Peyer's patch (tissue), 4 donors: ENCODE measurements around the gene IGSF9B. TPM values are rescaled to one million over a fixed set of nuclear protein-coding genes. Genes with fewer than 3 reads are reported as not detected.
A peak's percentile ranks its signal among the peaks of the same experiment; 100 is the strongest.

ENCODE experiments used
- DNase-seq, 3 donors: peaks; one replicate each; pipeline ENCODE4 v3.0.0-alpha.2; 2017 to 2019
- H3K27ac ChIP-seq, 4 donors: fragments of 200-600 bp; sonication (generic); one replicate each; pipeline ENCODE4 v1.5.1; 2016 to 2019
- H3K27me3 ChIP-seq, 2 donors: fragments of 200-600 bp; sonication (generic); one replicate each; pipeline ENCODE4 v1.5.1; 2019
- H3K36me3 ChIP-seq, 3 donors: fragments of 200-600 bp; sonication (generic); one replicate each; pipeline ENCODE4 v1.5.1; 2016 to 2019
- H3K4me1 ChIP-seq, 4 donors: fragments of 200-600 bp; sonication (generic); one replicate each; pipeline ENCODE4 v1.5.1; 2016 to 2019
- H3K4me3 ChIP-seq, 4 donors: fragments of 200-600 bp; sonication (generic); 1 replicate in 3 of 4; 2 replicates in 1 of 4; pipeline ENCODE4 v1.5.1; 2016 to 2019; ENCODE audit warnings: mild to moderate bottlenecking in 1 of 4
- H3K9me3 ChIP-seq, 4 donors: fragments of 200-600 bp; sonication (generic); one replicate each; pipeline ENCODE4 v1.5.1; 2016 to 2019; ENCODE audit warnings: mild to moderate bottlenecking in 1 of 4
- POLR2A ChIP-seq, 2 donors: fragments of 450-650 bp; IDR thresholded peaks; one replicate each; pipeline ENCODE4 v1.5.1; 2017; ENCODE audit warnings: antibody characterized with exemption in 2 of 2, mild to moderate bottlenecking in 2 of 2, moderate library complexity in 2 of 2
- total RNA-seq, 4 donors: library from RNA; depleted of rRNA; stranded (reverse); fragments of >200 nt; gene quantifications; one replicate each; pipeline ENCODE4 v1.1.0, GENCODE V29; 2016
- TF ChIP-seq, protein P1 (sequence below), 6 experiments: fragments of 450-650 bp in 4 of 6; fragments of 200-600 bp in 2 of 6; sonication (generic) in 1 of 6; IDR thresholded peaks; one replicate each; pipeline ENCODE4 v1.5.1; 2017 to 2019; ENCODE audit warnings: antibody characterized with exemption in 6 of 6, mild to moderate bottlenecking in 3 of 6, moderate library complexity in 1 of 6

Gene IGSF9B
- total RNA-seq, 4 donors from 2014 or later = 1.1 to 22.3 (median 5.0) TPM

DNA sequence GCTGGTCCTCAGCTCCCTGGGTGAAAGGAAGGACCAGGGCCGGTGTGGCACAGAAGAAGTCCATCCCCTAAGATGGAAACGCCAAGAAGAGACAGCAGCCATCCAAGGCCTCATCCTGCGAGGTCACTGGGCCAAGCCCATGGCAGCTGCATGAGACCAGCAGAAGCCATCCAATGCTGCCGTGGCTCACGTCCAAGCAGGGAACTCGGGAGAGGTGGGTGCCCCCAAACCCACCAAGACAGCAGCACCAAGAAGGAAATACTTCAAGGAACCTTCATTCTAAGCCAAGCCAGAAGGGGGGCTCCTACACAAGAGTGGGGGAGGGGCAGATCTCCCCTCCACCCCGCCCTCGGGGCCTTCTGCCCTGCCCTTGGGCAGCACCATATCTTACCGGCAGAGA is 49.6 kb downstream of the IGSF9B start:
- no peaks in the 10 kb centered on the region for H3K9me3 ChIP-seq
- H3K4me1 ChIP-seq = no peaks in the 10 kb centered on the region
- H3K36me3 ChIP-seq = no peaks in the 10 kb centered on the region
- H3K4me3 ChIP-seq = no peak overlapping the region
- no peak overlapping the region for H3K27ac ChIP-seq
- H3K27me3 ChIP-seq = no peaks in the 10 kb centered on the region
- DNase-seq = no peak
- TF ChIP-seq, protein P1, sequence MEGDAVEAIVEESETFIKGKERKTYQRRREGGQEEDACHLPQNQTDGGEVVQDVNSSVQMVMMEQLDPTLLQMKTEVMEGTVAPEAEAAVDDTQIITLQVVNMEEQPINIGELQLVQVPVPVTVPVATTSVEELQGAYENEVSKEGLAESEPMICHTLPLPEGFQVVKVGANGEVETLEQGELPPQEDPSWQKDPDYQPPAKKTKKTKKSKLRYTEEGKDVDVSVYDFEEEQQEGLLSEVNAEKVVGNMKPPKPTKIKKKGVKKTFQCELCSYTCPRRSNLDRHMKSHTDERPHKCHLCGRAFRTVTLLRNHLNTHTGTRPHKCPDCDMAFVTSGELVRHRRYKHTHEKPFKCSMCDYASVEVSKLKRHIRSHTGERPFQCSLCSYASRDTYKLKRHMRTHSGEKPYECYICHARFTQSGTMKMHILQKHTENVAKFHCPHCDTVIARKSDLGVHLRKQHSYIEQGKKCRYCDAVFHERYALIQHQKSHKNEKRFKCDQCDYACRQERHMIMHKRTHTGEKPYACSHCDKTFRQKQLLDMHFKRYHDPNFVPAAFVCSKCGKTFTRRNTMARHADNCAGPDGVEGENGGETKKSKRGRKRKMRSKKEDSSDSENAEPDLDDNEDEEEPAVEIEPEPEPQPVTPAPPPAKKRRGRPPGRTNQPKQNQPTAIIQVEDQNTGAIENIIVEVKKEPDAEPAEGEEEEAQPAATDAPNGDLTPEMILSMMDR (IDR thresholded peaks at IDR 0.05) = no peak
- no peak for TF ChIP-seq POLR2A (IDR thresholded peaks at IDR 0.05)

DNA sequence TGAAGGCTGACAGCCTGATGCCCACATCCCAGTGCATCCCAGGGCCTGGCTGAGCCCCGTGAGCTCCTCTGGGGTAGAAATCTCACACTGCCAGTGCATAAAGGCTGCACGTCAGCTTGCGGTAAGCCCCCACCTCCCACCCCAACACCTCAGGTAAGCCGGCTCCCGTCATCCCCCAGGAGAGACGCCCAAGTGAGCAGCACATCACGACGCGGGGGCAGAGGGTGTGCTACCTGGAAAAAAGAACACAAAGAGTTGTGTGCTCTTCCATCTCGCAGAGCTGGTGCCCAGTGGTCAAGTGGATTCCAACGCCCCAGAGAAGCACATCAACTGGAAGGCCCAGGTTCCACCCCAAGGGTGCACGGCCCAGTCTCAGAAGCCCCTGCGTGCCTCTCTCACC is 50.0 kb downstream of the IGSF9B start:
- DNase-seq = peak in 1 of 3 donors; percentile 30
- Histone ChIP-seq H3K27ac (no peak overlapping the region), H3K36me3 (no peaks in the 10 kb centered on the region), H3K9me3 (no peaks in the 10 kb centered on the region), H3K4me1 (no peaks in the 10 kb centered on the region), H3K27me3 (no peaks in the 10 kb centered on the region), H3K4me3 (no peak overlapping the region)
- TF ChIP-seq, protein P1 (IDR thresholded peaks at IDR 0.05) = no peak
- TF ChIP-seq POLR2A (IDR thresholded peaks at IDR 0.05) = no peak

DNA sequence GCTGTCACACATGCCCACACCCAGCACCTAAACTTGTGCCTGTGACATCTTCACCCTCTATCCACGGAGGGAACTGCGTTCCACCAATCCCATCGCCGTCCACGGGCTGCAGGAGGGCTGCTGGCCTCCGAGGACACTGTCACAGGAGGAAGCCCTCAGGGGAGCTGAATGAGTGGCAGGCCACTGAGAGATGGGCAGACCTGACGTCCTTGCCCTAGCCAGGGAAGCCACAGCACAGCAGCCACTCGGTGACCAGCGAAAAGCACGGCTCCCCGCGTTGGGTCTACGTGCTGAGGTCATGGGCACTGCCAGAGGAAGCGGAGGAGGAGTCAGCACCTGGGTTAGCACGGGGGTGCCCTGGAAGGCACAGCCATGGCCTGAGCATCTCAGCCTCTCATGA is 50.5 kb downstream of the IGSF9B start:
- no peak overlapping the region for H3K4me3 ChIP-seq
- H3K4me1 ChIP-seq = no peaks in the 10 kb centered on the region
- H3K36me3 ChIP-seq = no peaks in the 10 kb centered on the region
- DNase-seq = peak in 1 of 3 donors; percentile 21
- no peak overlapping the region for H3K27ac ChIP-seq
- H3K9me3 ChIP-seq = no peaks in the 10 kb centered on the region
- TF ChIP-seq POLR2A (IDR thresholded peaks at IDR 0.05) = no peak
- TF ChIP-seq, protein P1 (IDR thresholded peaks at IDR 0.05) = no peak
- no peaks in the 10 kb centered on the region for H3K27me3 ChIP-seq

DNA sequence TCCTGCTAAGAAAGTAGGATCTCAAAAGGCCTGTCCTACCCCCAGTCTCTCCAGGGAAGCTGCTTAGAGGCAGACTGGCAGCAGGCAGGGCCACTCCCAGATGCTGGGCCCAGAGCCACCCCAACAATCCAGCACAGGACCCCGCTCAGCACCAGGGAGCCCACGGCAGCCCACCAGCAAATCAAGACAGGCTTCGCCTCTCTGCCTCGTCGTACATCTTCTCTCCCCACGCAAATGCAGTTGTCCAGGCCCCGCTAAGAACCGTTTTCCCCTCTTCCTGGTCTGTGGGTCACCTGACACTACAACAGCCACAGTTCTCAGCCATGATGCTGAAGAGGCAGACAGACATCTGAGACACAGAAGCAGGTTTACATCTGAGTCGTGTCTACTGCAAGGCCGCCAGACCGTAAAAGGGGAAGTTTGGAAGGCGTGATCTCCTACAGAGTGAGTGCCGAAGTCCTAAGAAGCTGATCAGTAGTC is 51.1 kb downstream of the IGSF9B start:
- TF ChIP-seq POLR2A (IDR thresholded peaks at IDR 0.05) = no peak
- TF ChIP-seq, protein P1 (IDR thresholded peaks at IDR 0.05) = no peak
- DNase-seq = peak in 1 of 3 donors; percentile 19
- H3K36me3 ChIP-seq = no peaks in the 10 kb centered on the region
- H3K9me3 ChIP-seq = no peaks in the 10 kb centered on the region
- no peaks in the 10 kb centered on the region for H3K27me3 ChIP-seq
- H3K4me3 ChIP-seq = no peak overlapping the region
- H3K27ac ChIP-seq = no peak overlapping the region
- H3K4me1 ChIP-seq = no peaks in the 10 kb centered on the region

DNA sequence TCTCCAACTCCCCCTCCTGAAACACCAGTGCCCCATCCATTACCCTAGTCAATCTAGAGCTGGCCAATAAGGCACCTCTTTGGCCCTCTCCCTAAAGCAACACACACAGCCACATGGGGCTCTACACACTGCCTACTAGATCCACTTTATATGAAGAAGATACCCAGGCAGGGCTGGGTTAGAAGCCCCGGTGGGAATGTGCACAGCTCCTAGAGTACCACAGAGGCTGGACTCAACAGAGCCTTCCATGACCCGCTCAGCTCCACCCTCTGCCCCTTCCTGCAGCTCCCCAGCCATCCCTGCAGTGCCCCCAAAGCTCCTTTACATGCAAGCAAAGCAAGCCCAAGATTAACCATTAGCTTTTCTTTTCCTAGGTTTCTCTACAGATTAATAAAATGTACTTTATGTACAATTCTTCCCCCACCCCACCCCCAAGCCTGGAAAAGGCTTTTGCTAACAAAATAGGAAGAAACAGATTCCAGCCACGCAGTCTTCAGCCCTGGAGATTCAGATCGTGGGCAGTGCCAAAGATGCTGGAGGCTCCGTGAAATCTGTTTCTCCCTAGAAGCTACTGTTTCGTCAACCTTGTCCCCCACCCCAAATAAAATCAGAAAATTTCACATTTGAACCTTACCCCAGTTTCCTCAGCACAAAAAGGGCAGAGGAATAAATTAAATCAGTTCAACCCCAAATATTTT is 51.8 kb downstream of the IGSF9B start:
- H3K9me3 ChIP-seq = no peaks in the 10 kb centered on the region
- no peak overlapping the region for H3K4me3 ChIP-seq
- no peaks in the 10 kb centered on the region for H3K36me3 ChIP-seq
- no peak overlapping the region for H3K27ac ChIP-seq
- no peak for TF ChIP-seq POLR2A (IDR thresholded peaks at IDR 0.05)
- TF ChIP-seq, protein P1 (IDR thresholded peaks at IDR 0.05) = no peak
- H3K27me3 ChIP-seq = no peaks in the 10 kb centered on the region
- H3K4me1 ChIP-seq = no peaks in the 10 kb centered on the region
- peak in 2 of 3 donors; percentile 7 to 10 for DNase-seq
